22Rv1 (cell line): ENCODE data around the gene DNAJB8.

Experiments
- CTCF ChIP-seq: fragments of 450-650 bp; IDR thresholded peaks from 2 replicates; pipeline ENCODE4 v1.5.1; 2017; ENCODE audit warnings: mild to moderate bottlenecking
- ZFX ChIP-seq: fragments of 450-650 bp; IDR thresholded peaks from 2 replicates; pipeline ENCODE4 v1.6.1; 2017; ENCODE audit warnings: antibody characterized with exemption, borderline replicate concordance

- TF ChIP-seq CTCF (no peak), ZFX (no peak)
Observed at GRCh38 chr3:128462931-128463330, 3.8 kb downstream of the DNAJB8 start.
